Testis (tissue), 3 donors: ENCODE data around the gene HTR7. TPM values are rescaled to one million over a fixed set of nuclear protein-coding genes. Genes with fewer than 3 reads are reported as not detected.

Experiments used
- DNase-seq: peaks from one replicate; pipeline ENCODE4 v3.0.0-alpha.2; 2019
- H3K27ac ChIP-seq, 2 donors: fragments of 200-600 bp; sonication (generic); one replicate each; pipeline ENCODE4 v1.5.1; 2019
- H3K27me3 ChIP-seq: fragments of 200-600 bp; sonication (generic); one replicate; pipeline ENCODE4 v1.5.1; 2019
- H3K36me3 ChIP-seq: fragments of 200-600 bp; sonication (generic); one replicate; pipeline ENCODE4 v1.5.1; 2017; ENCODE audit warnings: low read depth; ENCODE audit errors: missing control alignments
- H3K4me1 ChIP-seq: fragments of 200-600 bp; sonication (generic); one replicate; pipeline ENCODE4 v1.5.1; 2019
- H3K4me3 ChIP-seq, 2 donors: fragments of 200-600 bp; sonication (generic); one replicate each; pipeline ENCODE4 v1.5.1; 2017 to 2019
- H3K9me3 ChIP-seq: fragments of 200-600 bp; sonication (generic); one replicate; pipeline ENCODE4 v1.5.1; 2017
- CTCF ChIP-seq, 3 experiments: fragments of 450-650 bp in 2 of 3; fragments of 200-600 bp in 1 of 3; sonication (generic) in 1 of 3; IDR thresholded peaks; one replicate each; pipeline ENCODE4 v1.5.1; 2016 to 2019; ENCODE audit warnings: antibody characterized with exemption in 3 of 3, mild to moderate bottlenecking in 2 of 3, moderate library complexity in 1 of 3
- POLR2A ChIP-seq: fragments of 450-650 bp; IDR thresholded peaks from one replicate; pipeline ENCODE4 v1.6.1; 2017; ENCODE audit warnings: antibody characterized with exemption, mild to moderate bottlenecking, moderate library complexity
- WGBS, 2 donors: methylation state at CpG; one replicate each; pipeline ENCODE4 v1.1.5; 2018; 5-methylcytosine and 5-hydroxymethylcytosine counted together
- intact Hi-C: fragments of 100-400 bp; cut with DNase I; formaldehyde crosslinking; loops from one replicate; pipeline ENCODE4 v1.15.1; 2023; ENCODE audit warnings: low total_unique reads
- polyA plus RNA-seq: library from polyadenylated mRNA; stranded (reverse); fragments of 350-450 nt; fragmentation: Illumina TruSeq; extraction: RNeasy Lipid Tissue Mini Kit (QIAGEN cat#74804); gene quantifications from one replicate; pipeline ENCODE4 v1.2.3, GENCODE V29; 2014; ENCODE audit warnings: low read depth, low replicate concordance; ENCODE audit not compliant: insufficient read depth
- total RNA-seq, 2 donors: library from RNA; depleted of rRNA; stranded (reverse); fragments of >200 nt; gene quantifications; one replicate each; pipeline ENCODE4 v1.2.3, GENCODE V29; 2016

Gene HTR7
- total and polyA plus RNA-seq, 3 donors from 2014 or later: 8.3 to 26.2 (median 9.4) TPM

- 69 to 71% methylated on average over 9 of the region's 9 CpGs for WGBS, 2 donors
- no peak overlapping the region for H3K4me3 ChIP-seq
- intact Hi-C loops: no loop called here
Observed at GRCh38 chr10:90787393-90788198, 70.2 kb downstream of the HTR7 start.

GRCh38 chr10:90785782-90786181 is 72.1 kb downstream of the HTR7 start:
- WGBS, 2 donors: 68 to 84% methylated on average over 4 of the region's 4 CpGs
- H3K27me3 ChIP-seq: no peaks in the 10 kb centered on the region
- DNase-seq: no peak
- no peak overlapping the region for H3K4me3 ChIP-seq
- no peak overlapping the region for H3K27ac ChIP-seq
- H3K9me3 ChIP-seq: no peaks in the 10 kb centered on the region
- intact Hi-C loops: no loop called here
- TF ChIP-seq CTCF (IDR thresholded peaks at IDR 0.05) (no peak), POLR2A (no peak)
- H3K36me3 ChIP-seq: no peaks in the 10 kb centered on the region
- H3K4me1 ChIP-seq: no peaks in the 10 kb centered on the region

More at GRCh38 chr10:90787393-90788198, 70.2 kb downstream of the HTR7 start:
- TF ChIP-seq POLR2A (no peak), CTCF (IDR thresholded peaks at IDR 0.05) (peak in 2 of 3 experiments; percentile 47 to 53)
- Histone ChIP-seq H3K27me3 (no peaks in the 10 kb centered on the region), H3K36me3 (no peaks in the 10 kb centered on the region), H3K9me3 (no peaks in the 10 kb centered on the region), H3K27ac (no peak overlapping the region), H3K4me1 (no peaks in the 10 kb centered on the region)
- DNase-seq: peak; percentile 42

GRCh38 chr10:90784771-90785170 is 73.1 kb downstream of the HTR7 start:
- no peaks in the 10 kb centered on the region for H3K9me3 ChIP-seq
- WGBS, 2 donors: 46 to 63% methylated on average over 4 of the region's 4 CpGs
- no peaks in the 10 kb centered on the region for H3K27me3 ChIP-seq
- H3K4me1 ChIP-seq: no peaks in the 10 kb centered on the region
- no peak overlapping the region for H3K4me3 ChIP-seq
- no peak overlapping the region for H3K27ac ChIP-seq
- H3K36me3 ChIP-seq: no peaks in the 10 kb centered on the region
- intact Hi-C loops: no loop called here
- no peak for DNase-seq
- TF ChIP-seq CTCF (IDR thresholded peaks at IDR 0.05) (no peak), POLR2A (no peak)

- Histone ChIP-seq H3K27ac (no peak overlapping the region), H3K36me3 (no peaks in the 10 kb centered on the region), H3K9me3 (no peaks in the 10 kb centered on the region), H3K4me1 (no peaks in the 10 kb centered on the region), H3K27me3 (no peaks in the 10 kb centered on the region), H3K4me3 (no peak overlapping the region)
- DNase-seq: no peak
- intact Hi-C loops: no loop called here
- TF ChIP-seq POLR2A (no peak), CTCF (IDR thresholded peaks at IDR 0.05) (no peak)
- WGBS, 2 donors: 86 to 96% methylated on average over 4 of the region's 4 CpGs
Observed at GRCh38 chr10:90780488-90780887, 77.4 kb downstream of the HTR7 start.

- TF ChIP-seq CTCF (IDR thresholded peaks at IDR 0.05) (peak in 2 of 3 experiments; percentile 4 to 15), POLR2A (no peak)
Observed at GRCh38 chr10:90779548-90779947, 78.3 kb downstream of the HTR7 start.

More at GRCh38 chr10:90779548-90779947, 78.3 kb downstream of the HTR7 start:
- H3K4me3 ChIP-seq: no peak overlapping the region
- intact Hi-C loops: no loop called here
- no peak for DNase-seq
- no peaks in the 10 kb centered on the region for H3K27me3 ChIP-seq
- 74 to 81% methylated on average over 3 of the region's 3 CpGs for WGBS, 2 donors
- no peaks in the 10 kb centered on the region for H3K4me1 ChIP-seq
- no peaks in the 10 kb centered on the region for H3K36me3 ChIP-seq
- no peaks in the 10 kb centered on the region for H3K9me3 ChIP-seq
- H3K27ac ChIP-seq: no peak overlapping the region
